H9 (cell line): Measurements from ENCODE around the gene ACTN1. TPM values are rescaled to one million over a fixed set of nuclear protein-coding genes. Genes with fewer than 3 reads are reported as not detected.
A peak's percentile ranks its signal among the peaks of the same experiment; 100 is the strongest.

Experiments used
- DNase-seq: peaks from one replicate; pipeline ENCODE4 v3.0.0-alpha.2; 2017
- H2AFZ ChIP-seq: one replicate; pipeline ENCODE4 v1.6.1; 2013; ENCODE audit warnings: mild to moderate bottlenecking, low read length, control low read depth, moderate library complexity
- H2AK5ac ChIP-seq: 2 replicates; pipeline ENCODE4 v1.6.1; 2013; ENCODE audit warnings: low read length, control low read depth, mixed read lengths; ENCODE audit not compliant: insufficient read length
- H2BK120ac ChIP-seq: one replicate; pipeline ENCODE4 v1.6.1; 2013; ENCODE audit warnings: low read depth, mild to moderate bottlenecking, low read length, control low read depth, inconsistent platforms; ENCODE audit not compliant: poor library complexity, severe bottlenecking
- H2BK12ac ChIP-seq: 2 replicates; pipeline ENCODE4 v1.6.1; 2013; ENCODE audit warnings: low read length, control low read depth, mixed read lengths, low read depth; ENCODE audit not compliant: insufficient read length
- H2BK15ac ChIP-seq: 2 replicates; pipeline ENCODE4 v1.6.1; 2013; ENCODE audit warnings: low read depth, low read length, control low read depth
- H2BK20ac ChIP-seq: one replicate; pipeline ENCODE4 v1.6.1; 2013; ENCODE audit warnings: low read depth, mild to moderate bottlenecking, low read length, control low read depth, inconsistent platforms; ENCODE audit not compliant: poor library complexity, severe bottlenecking
- H2BK5ac ChIP-seq: 2 replicates; pipeline ENCODE4 v1.6.1; 2013; ENCODE audit warnings: low read length, control low read depth, mixed read lengths; ENCODE audit not compliant: insufficient read length
- H3K14ac ChIP-seq: 2 replicates; pipeline ENCODE4 v1.6.1; 2013; ENCODE audit warnings: low read length, control low read depth; ENCODE audit not compliant: insufficient read depth
- H3K18ac ChIP-seq: 2 replicates; pipeline ENCODE4 v1.6.1; 2013; ENCODE audit warnings: low read depth, mild to moderate bottlenecking, mixed read lengths, low read length, control low read depth; ENCODE audit not compliant: insufficient read length
- H3K23ac ChIP-seq: 2 replicates; pipeline ENCODE4 v1.6.1; 2013; ENCODE audit warnings: low read length, control low read depth, mixed read lengths, low read depth; ENCODE audit not compliant: insufficient read length
- H3K23me2 ChIP-seq: 2 replicates; pipeline ENCODE4 v1.6.1; 2013; ENCODE audit warnings: low read depth, mild to moderate bottlenecking, mixed read lengths, low read length, control low read depth; ENCODE audit not compliant: insufficient read length, poor library complexity, severe bottlenecking
- H3K27ac ChIP-seq: 2 replicates; pipeline ENCODE4 v1.5.1; 2013; ENCODE audit warnings: low read length, control low read depth, mixed read lengths, low read depth; ENCODE audit not compliant: insufficient read length
- H3K27me3 ChIP-seq: 2 replicates; pipeline ENCODE4 v1.6.1; 2013; ENCODE audit warnings: low read length, control low read depth, inconsistent platforms; ENCODE audit not compliant: insufficient read depth
- H3K4ac ChIP-seq: 2 replicates; pipeline ENCODE4 v1.6.1; 2013; ENCODE audit warnings: low read depth, mild to moderate bottlenecking, control low read depth, inconsistent platforms, low read length, moderate library complexity
- H3K4me1 ChIP-seq: 2 replicates; pipeline ENCODE4 v1.6.1; 2013; ENCODE audit warnings: low read length, control low read depth, inconsistent platforms; ENCODE audit not compliant: insufficient read depth
- H3K4me2 ChIP-seq: 2 replicates; pipeline ENCODE4 v1.6.1; 2013; ENCODE audit warnings: low read length, control low read depth, mixed read lengths; ENCODE audit not compliant: insufficient read length, insufficient read depth
- H3K56ac ChIP-seq: 2 replicates; pipeline ENCODE4 v1.6.1; 2013; ENCODE audit warnings: low read depth, mild to moderate bottlenecking, mixed read lengths, low read length, control low read depth; ENCODE audit not compliant: insufficient read length
- H3K79me1 ChIP-seq: 2 replicates; pipeline ENCODE4 v1.6.1; 2013; ENCODE audit warnings: low read depth, mild to moderate bottlenecking, moderate library complexity, low read length, control low read depth, inconsistent platforms; ENCODE audit not compliant: insufficient read depth, poor library complexity, severe bottlenecking
- H3K79me2 ChIP-seq: 2 replicates; pipeline ENCODE4 v1.6.1; 2013; ENCODE audit warnings: low read length, control low read depth, inconsistent platforms; ENCODE audit not compliant: insufficient read depth
- H3K9ac ChIP-seq: 2 replicates; pipeline ENCODE4 v1.6.1; 2013; ENCODE audit warnings: low read length, control low read depth, mixed read lengths; ENCODE audit not compliant: insufficient read length; ENCODE audit errors: extremely low read depth
- H3K9me3 ChIP-seq: one replicate; pipeline ENCODE4 v1.6.1; 2013; ENCODE audit warnings: low read depth, low read length, inconsistent platforms; ENCODE audit not compliant: control insufficient read depth
- H3T11ph ChIP-seq: one replicate; pipeline ENCODE4 v1.6.1; 2013; ENCODE audit warnings: mild to moderate bottlenecking, low read length, control low read depth, inconsistent platforms
- H4K20me1 ChIP-seq: one replicate; pipeline ENCODE4 v1.6.1; 2013; ENCODE audit not compliant: control insufficient read depth, insufficient read length, insufficient read depth
- H4K5ac ChIP-seq: 2 replicates; pipeline ENCODE4 v1.6.1; 2013; ENCODE audit warnings: low read depth, mild to moderate bottlenecking, mixed read lengths, low read length, control low read depth; ENCODE audit not compliant: insufficient read length
- H4K8ac ChIP-seq: replicated peaks from 2 replicates; pipeline ENCODE4 v1.6.1; 2013; ENCODE audit warnings: low read length, control low read depth, mixed read lengths, low read depth; ENCODE audit not compliant: insufficient read length
- H4K91ac ChIP-seq: 2 replicates; pipeline ENCODE4 v1.6.1; 2013; ENCODE audit warnings: low read depth, mild to moderate bottlenecking, moderate library complexity, mixed read lengths, low read length, control low read depth; ENCODE audit not compliant: insufficient read length
- H3K27ac Mint-ChIP-seq, 3 experiments: 2 replicates in 2 of 3; 3 replicates in 1 of 3; pipeline ENCODE4 v1.8.0; 2020 to 2021; ENCODE audit warnings: mixed read lengths in 3 of 3, mild to moderate bottlenecking in 1 of 3, moderate library complexity in 1 of 3
- H3K27me3 Mint-ChIP-seq: 2 replicates; pipeline ENCODE4 v1.8.0; 2021; ENCODE audit warnings: low read depth, mild to moderate bottlenecking, moderate library complexity, mixed read lengths
- H3K36me3 Mint-ChIP-seq, 3 experiments: 2 replicates in 2 of 3; 3 replicates in 1 of 3; pipeline ENCODE4 v1.8.0; 2020 to 2021; ENCODE audit warnings: low read depth in 3 of 3, mixed read lengths in 3 of 3; ENCODE audit not compliant: insufficient read depth in 1 of 3
- H3K4me1 Mint-ChIP-seq, 2 experiments: 2 replicates each; pipeline ENCODE4 v1.8.0; 2020; ENCODE audit warnings: mixed read lengths in 2 of 2
- H3K4me3 Mint-ChIP-seq, 2 experiments: 2 replicates in 1 of 2; 3 replicates in 1 of 2; pipeline ENCODE4 v1.8.0; 2020 to 2021; ENCODE audit warnings: mild to moderate bottlenecking in 2 of 2, mixed read lengths in 2 of 2, moderate library complexity in 1 of 2
- H3K9me3 Mint-ChIP-seq, 2 experiments: 2 replicates in 1 of 2; 3 replicates in 1 of 2; pipeline ENCODE4 v1.8.0; 2020; ENCODE audit warnings: mild to moderate bottlenecking in 2 of 2, mixed read lengths in 2 of 2, moderate library complexity in 1 of 2
- CTCF ChIP-seq: fragments of 200-600 bp; sonication (generic); conservative IDR thresholded peaks from 3 replicates; pipeline ENCODE4 v1.8.0; 2021; ENCODE audit warnings: antibody characterized with exemption, mild to moderate bottlenecking
- WGBS: extraction: QIAGEN DNeasy Blood & Tissue Kit; methylation state at CpG from one replicate; pipeline ENCODE4 v1.1.7; 2013; ENCODE audit warnings: missing lambda C conversion rate, low lambda C conversion rate, mixed read lengths; ENCODE audit not compliant: insufficient read length; ENCODE audit errors: extremely low coverage; 5-methylcytosine and 5-hydroxymethylcytosine counted together
- total RNA-seq: library from RNA; stranded (reverse); gene quantifications from 2 replicates; pipeline ENCODE4 v1.2.1, GENCODE V29; 2021

The ACTN1 gene
- total RNA-seq, 1 experiment from 2014 or later: 219 TPM

- Histone ChIP-seq H3K79me1 (no peaks in the 10 kb centered on the region), H2BK12ac (no peak overlapping the region), H2BK120ac (no peak overlapping the region), H3K79me2 (no peaks in the 10 kb centered on the region), H4K5ac (no peak overlapping the region), H3K56ac (no peak overlapping the region), H4K91ac (no peak overlapping the region), H3K23me2 (peaks cover 4% of the 10 kb centered on the region), H2BK20ac (no peak overlapping the region), H3K4ac (no peak overlapping the region), H2AFZ (peak overlapping the region; percentile 99), H2AK5ac (no peak overlapping the region), H3K23ac (no peak overlapping the region), H3K27ac (no peak overlapping the region), H3K4me2 (peak overlapping the region; percentile 65), H2BK15ac (no peak overlapping the region), H3K9ac (peak overlapping the region; percentile 53), H3K18ac (peak overlapping the region; percentile 56), H3K9me3 (no peaks in the 10 kb centered on the region), H3K27me3 (no peaks in the 10 kb centered on the region), H3K14ac (peak overlapping the region; percentile 72; the same call in 1 of the 2 replicates), H2BK5ac (no peak overlapping the region), H3T11ph (no peak overlapping the region), H4K20me1 (no peaks in the 10 kb centered on the region), H3K4me1 (no peaks in the 10 kb centered on the region), H4K8ac (no peak overlapping the region)
- Mint-ChIP-seq H3K36me3 (peaks cover 0 to 3% (median 0%) of the 10 kb centered on the region in 3 experiments; a peak in 3 of 7 replicates), H3K9me3 (peaks cover 0 to 6% of the 10 kb centered on the region in 2 experiments; a peak in 3 of 5 replicates), H3K4me1 (peaks cover 8 to 9% of the 10 kb centered on the region in 2 experiments; a peak in 3 of 4 replicates), H3K27ac (peak overlapping the region; percentile 74 to 94 (median 91)), H3K27me3 (peaks cover 3% of the 10 kb centered on the region), H3K4me3 (peak overlapping the region; percentile 77 to 83)
- TF ChIP-seq CTCF: peak; percentile 98
- peak; percentile 76 for DNase-seq
- no CpG with 5 or more reads among the region's 19 CpGs for WGBS
Measured at GRCh38 chr14:68843471-68844209, 135.5 kb downstream of the ACTN1 start.
